Measurements from ENCODE around the gene ITIH5. TPM values are rescaled to one million over a fixed set of nuclear protein-coding genes. Genes with fewer than 3 reads are reported as not detected.

Gene ITIH5
- total and polyA plus RNA-seq, 2 of the 13 experiments (the other 11 are each of a cell fraction or from before 2014, with no cell fraction given), result 4.7 to 8.9 TPM

DNA sequence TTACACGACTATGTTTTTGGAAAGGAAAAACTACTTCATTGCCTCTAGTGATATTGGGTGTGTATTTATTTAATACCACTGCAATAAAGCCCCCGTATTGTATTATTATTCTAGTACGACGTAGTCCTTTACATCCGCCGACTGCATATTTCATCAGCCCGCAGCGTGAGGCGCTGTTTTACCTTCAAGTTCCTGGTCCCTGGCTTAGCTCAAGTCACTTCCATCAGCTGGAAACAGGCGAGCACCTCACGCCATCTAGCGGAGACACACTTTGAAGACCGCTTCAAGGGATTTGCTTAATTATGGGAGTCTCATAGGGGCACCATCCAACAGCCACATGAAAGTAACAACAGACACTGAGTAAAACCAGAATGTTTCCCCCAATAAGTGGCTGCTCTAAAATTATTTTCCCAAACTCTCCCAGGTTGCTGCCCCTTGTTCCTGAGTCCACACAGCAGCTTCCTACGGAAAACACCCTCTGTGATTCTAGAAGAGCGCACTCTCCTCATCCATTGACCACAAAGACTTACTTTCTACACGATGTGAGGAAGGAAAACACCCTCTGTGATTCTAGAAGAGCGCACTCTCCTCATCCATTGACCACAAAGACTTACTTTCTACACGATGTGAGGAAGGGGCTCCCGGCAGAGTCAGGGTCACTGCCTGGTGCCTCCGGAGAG, 20.6 kb upstream of the ITIH5 start (continued):
- TF ChIP-seq ZNF318 (CRISPR knock-in tag; IDR thresholded peaks at IDR 0.05) (no peak), SRSF4 (IDR thresholded peaks at IDR 0.05; ENCODE audit: low read depth, low read length, poor library complexity, severe bottlenecking) (no peak), CSRNP2 (CRISPR knock-in tag; conservative IDR thresholded peaks at IDR 0.05; ENCODE audit: low read depth) (no peak), NFKBIZ (CRISPR knock-in tag; IDR thresholded peaks at IDR 0.05) (no peak), IKZF5 (CRISPR knock-in tag; IDR thresholded peaks at IDR 0.05) (peak; percentile 49; the same call in 1 of the 2 replicates), NBN (conservative IDR thresholded peaks at IDR 0.05) (no peak), ZBTB38 (CRISPR knock-in tag; IDR thresholded peaks at IDR 0.05) (no peak), SALL1 (CRISPR knock-in tag; IDR thresholded peaks at IDR 0.05) (peak; percentile 64), ZBTB2 (CRISPR knock-in tag; IDR thresholded peaks at IDR 0.05; ENCODE audit: low read depth) (no peak), PITX1 (CRISPR knock-in tag; IDR thresholded peaks at IDR 0.05) (peak; percentile 67; the same call in 1 of the 2 replicates), FOXP1 (IDR thresholded peaks at IDR 0.05) (no peak), FOXP1 (CRISPR knock-in tag; IDR thresholded peaks at IDR 0.05) (no peak)
- TF ChIP-seq, protein P1, sequence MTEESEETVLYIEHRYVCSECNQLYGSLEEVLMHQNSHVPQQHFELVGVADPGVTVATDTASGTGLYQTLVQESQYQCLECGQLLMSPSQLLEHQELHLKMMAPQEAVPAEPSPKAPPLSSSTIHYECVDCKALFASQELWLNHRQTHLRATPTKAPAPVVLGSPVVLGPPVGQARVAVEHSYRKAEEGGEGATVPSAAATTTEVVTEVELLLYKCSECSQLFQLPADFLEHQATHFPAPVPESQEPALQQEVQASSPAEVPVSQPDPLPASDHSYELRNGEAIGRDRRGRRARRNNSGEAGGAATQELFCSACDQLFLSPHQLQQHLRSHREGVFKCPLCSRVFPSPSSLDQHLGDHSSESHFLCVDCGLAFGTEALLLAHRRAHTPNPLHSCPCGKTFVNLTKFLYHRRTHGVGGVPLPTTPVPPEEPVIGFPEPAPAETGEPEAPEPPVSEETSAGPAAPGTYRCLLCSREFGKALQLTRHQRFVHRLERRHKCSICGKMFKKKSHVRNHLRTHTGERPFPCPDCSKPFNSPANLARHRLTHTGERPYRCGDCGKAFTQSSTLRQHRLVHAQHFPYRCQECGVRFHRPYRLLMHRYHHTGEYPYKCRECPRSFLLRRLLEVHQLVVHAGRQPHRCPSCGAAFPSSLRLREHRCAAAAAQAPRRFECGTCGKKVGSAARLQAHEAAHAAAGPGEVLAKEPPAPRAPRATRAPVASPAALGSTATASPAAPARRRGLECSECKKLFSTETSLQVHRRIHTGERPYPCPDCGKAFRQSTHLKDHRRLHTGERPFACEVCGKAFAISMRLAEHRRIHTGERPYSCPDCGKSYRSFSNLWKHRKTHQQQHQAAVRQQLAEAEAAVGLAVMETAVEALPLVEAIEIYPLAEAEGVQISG (CRISPR knock-in tag; IDR thresholded peaks at IDR 0.05), result peak; percentile 70
